Esophagus (tissue), 2 donors: Measurements from ENCODE around the gene CMIP. TPM values are rescaled to one million over a fixed set of nuclear protein-coding genes. Genes with fewer than 3 reads are reported as not detected.
A peak's percentile ranks its signal among the peaks of the same experiment; 100 is the strongest.

ENCODE experiments used
- H3K27ac ChIP-seq, 2 donors: one replicate each; pipeline ENCODE4 v1.5.1; 2013; ENCODE audit warnings: low read depth in 2 of 2, mild to moderate bottlenecking in 2 of 2, inconsistent platforms in 1 of 2, low read length in 1 of 2, moderate library complexity in 1 of 2
- H3K27me3 ChIP-seq, 2 donors: one replicate each; pipeline ENCODE4 v1.6.1; 2013; ENCODE audit warnings: low read length in 2 of 2, control low read depth in 1 of 2, mild to moderate bottlenecking in 1 of 2; ENCODE audit not compliant: insufficient read depth in 2 of 2, control insufficient read depth in 1 of 2
- H3K36me3 ChIP-seq, 2 donors: one replicate each; pipeline ENCODE4 v1.6.1; 2013; ENCODE audit warnings: low read length in 1 of 2; ENCODE audit not compliant: control insufficient read depth in 2 of 2, insufficient read depth in 2 of 2
- H3K4me1 ChIP-seq, 2 donors: one replicate each; pipeline ENCODE4 v1.6.1; 2013; ENCODE audit warnings: low read length in 1 of 2; ENCODE audit not compliant: control insufficient read depth in 2 of 2, insufficient read depth in 2 of 2
- H3K4me3 ChIP-seq, 2 donors: one replicate each; pipeline ENCODE4 v1.5.1; 2013; ENCODE audit warnings: low read length in 2 of 2, mild to moderate bottlenecking in 2 of 2, low read depth in 1 of 2, moderate library complexity in 1 of 2
- H3K9me3 ChIP-seq, 2 donors: one replicate each; pipeline ENCODE4 v1.6.1; 2013; ENCODE audit warnings: mild to moderate bottlenecking in 2 of 2, low read depth in 1 of 2, low read length in 1 of 2, moderate library complexity in 1 of 2; ENCODE audit not compliant: control insufficient read depth in 2 of 2, insufficient read depth in 1 of 2
- WGBS, 2 donors: extraction: QIAGEN DNeasy Blood & Tissue Kit; methylation state at CpG; one replicate each; pipeline ENCODE4 v1.1.7; 2013; 5-methylcytosine and 5-hydroxymethylcytosine counted together
- polyA plus RNA-seq, 2 donors: library from polyadenylated mRNA; stranded (reverse); fragments of 200-250 nt; gene quantifications; one replicate each; pipeline ENCODE4 v1.2.3, GENCODE V29; 2013
- donor health status: healthy with polysubstance abuse.
- donor health status: Bipolar disorder and iron deficiency.

The CMIP gene
- polyA plus RNA-seq, 2 donors: 16.9 to 19.3 TPM

- Histone ChIP-seq H3K27ac (peak overlapping the region in 1 of 2 donors; percentile 24), H3K27me3 (no peaks in the 10 kb centered on the region), H3K9me3 (no peaks in the 10 kb centered on the region), H3K4me3 (no peak overlapping the region), H3K36me3 (peaks cover 0 to 5% of the 10 kb centered on the region in 2 donors), H3K4me1 (peaks cover 16 to 35% of the 10 kb centered on the region in 2 donors)
- WGBS, 2 donors: 83 to 86% methylated on average over 18 of the region's 18 CpGs
Observed at GRCh38 chr16:81629896-81630634, 185.5 kb downstream of the CMIP start.

- Histone ChIP-seq H3K4me3 (no peak overlapping the region), H3K9me3 (no peaks in the 10 kb centered on the region), H3K27me3 (no peaks in the 10 kb centered on the region), H3K4me1 (peaks cover 14 to 30% of the 10 kb centered on the region in 2 donors), H3K36me3 (peaks cover 0 to 5% of the 10 kb centered on the region in 2 donors), H3K27ac (peak overlapping the region in 1 of 2 donors; percentile 57)
- WGBS, 2 donors: 47 to 70% methylated on average over 5 of the region's 5 CpGs
Observed at GRCh38 chr16:81630635-81631031, 186.0 kb downstream of the CMIP start.

GRCh38 chr16:81632392-81633146 lies 188.0 kb downstream of the CMIP start:
- Histone ChIP-seq H3K36me3 (peaks cover 0 to 5% of the 10 kb centered on the region in 2 donors), H3K9me3 (no peaks in the 10 kb centered on the region), H3K4me1 (peaks cover 14 to 22% of the 10 kb centered on the region in 2 donors), H3K4me3 (no peak overlapping the region), H3K27ac (peak overlapping the region; percentile 66 to 90), H3K27me3 (no peaks in the 10 kb centered on the region)
- 55 to 56% methylated on average over 18 of the region's 18 CpGs for WGBS, 2 donors

GRCh38 chr16:81633147-81633619 lies 188.6 kb downstream of the CMIP start:
- no peaks in the 10 kb centered on the region for H3K9me3 ChIP-seq
- H3K27me3 ChIP-seq: no peaks in the 10 kb centered on the region
- peaks cover 14 to 27% of the 10 kb centered on the region in 2 donors for H3K4me1 ChIP-seq
- H3K4me3 ChIP-seq: no peak overlapping the region
- H3K36me3 ChIP-seq: peaks cover 0 to 5% of the 10 kb centered on the region in 2 donors
- 39 to 55% methylated on average over 11 of the region's 11 CpGs for WGBS, 2 donors
- peak overlapping the region; percentile 66 to 90 for H3K27ac ChIP-seq

- Histone ChIP-seq H3K27me3 (no peaks in the 10 kb centered on the region), H3K4me3 (no peak overlapping the region), H3K36me3 (no peaks in the 10 kb centered on the region), H3K4me1 (peaks cover 14 to 29% of the 10 kb centered on the region in 2 donors), H3K9me3 (no peaks in the 10 kb centered on the region), H3K27ac (peak overlapping the region; percentile 66 to 90)
- whole genome bisulfite sequencing, 2 donors: 68 to 77% methylated on average over 8 of the region's 8 CpGs
Observed at GRCh38 chr16:81633680-81634379, 189.2 kb downstream of the CMIP start.

GRCh38 chr16:81634380-81635062 lies 189.9 kb downstream of the CMIP start:
- no peaks in the 10 kb centered on the region for H3K27me3 ChIP-seq
- H3K4me1 ChIP-seq: peaks cover 14 to 29% of the 10 kb centered on the region in 2 donors
- no peak overlapping the region for H3K4me3 ChIP-seq
- no peaks in the 10 kb centered on the region for H3K9me3 ChIP-seq
- H3K27ac ChIP-seq: no peak overlapping the region
- H3K36me3 ChIP-seq: no peaks in the 10 kb centered on the region
- 74 to 77% methylated on average over 13 of the region's 13 CpGs for WGBS, 2 donors

GRCh38 chr16:81635063-81635937 lies 190.7 kb downstream of the CMIP start:
- H3K36me3 ChIP-seq: no peaks in the 10 kb centered on the region
- 68 to 83% methylated on average over 15 of the region's 15 CpGs for WGBS, 2 donors
- no peak overlapping the region for H3K4me3 ChIP-seq
- H3K4me1 ChIP-seq: peaks cover 12 to 29% of the 10 kb centered on the region in 2 donors
- H3K9me3 ChIP-seq: no peaks in the 10 kb centered on the region
- H3K27ac ChIP-seq: no peak overlapping the region
- H3K27me3 ChIP-seq: no peaks in the 10 kb centered on the region

- H3K4me3 ChIP-seq: no peak overlapping the region
- no peaks in the 10 kb centered on the region for H3K9me3 ChIP-seq
- peaks cover 0 to 1% of the 10 kb centered on the region in 2 donors for H3K36me3 ChIP-seq
- 68 to 73% methylated on average over 16 of the region's 16 CpGs for WGBS, 2 donors
- no peak overlapping the region for H3K27ac ChIP-seq
- H3K27me3 ChIP-seq: no peaks in the 10 kb centered on the region
- H3K4me1 ChIP-seq: peaks cover 10 to 22% of the 10 kb centered on the region in 2 donors
Observed at GRCh38 chr16:81636298-81636993, 191.8 kb downstream of the CMIP start.
